ENCODE data around the gene PITPNB. TPM values are rescaled to one million over a fixed set of nuclear protein-coding genes. Genes with fewer than 3 reads are reported as not detected.

The PITPNB gene
- total and polyA plus RNA-seq, 2 of the 13 experiments (the other 11 are each of a cell fraction or from before 2014, with no cell fraction given): 17.0 to 30.1 TPM

- in situ Hi-C loops (cut with HindIII; ENCODE audit: extremely low pct_ligation_motif_present, low pct_unique_long_range_greater_than_20kb): no loop called here
- H3K9me3 ChIP-seq (ENCODE audit: low read length): no peaks in the 10 kb centered on the region
- no peak overlapping the region for H3K4me3 ChIP-seq (replicated peaks in 1 of 3; ENCODE audit: insufficient read depth in 1 of 3, low read depth in 2 of 3, low read length in 3 of 3)
- BruUV-seq (replicated peaks): no TSS peak
- intact Hi-C loops (cut with micrococcal nuclease; ENCODE audit: unreplicated experiment): no loop called here
- H3K27ac ChIP-seq (ENCODE audit: extremely low read length, insufficient read depth, low read length): peak overlapping the region; percentile 9
- H3K27me3 ChIP-seq (ENCODE audit: control insufficient read depth in 1 of 2, insufficient read depth in 2 of 2, low read length in 2 of 2): no peaks in the 10 kb centered on the region
- H4K20me1 ChIP-seq (ENCODE audit: insufficient read depth, low read length): no peaks in the 10 kb centered on the region
- ChIA-PET CTCF (ENCODE audit: low intra/inter-chr PET ratio, low total read pairs) (no interaction called here), POLR2A (no interaction called here)
- H3K4me1 ChIP-seq (ENCODE audit: insufficient read depth, low read length): peaks cover 84% of the 10 kb centered on the region
- H3K4me2 ChIP-seq (ENCODE audit: low read depth, low read length): no peak overlapping the region
- ATAC-seq (no peak), FAIRE-seq (no peak), DNase-seq (ENCODE audit: low spot score) (peak; percentile 43)
- H3K9ac ChIP-seq (ENCODE audit: insufficient read depth, low read depth, low read length): no peak overlapping the region
- peaks cover 8% of the 10 kb centered on the region for H3K79me2 ChIP-seq (ENCODE audit: insufficient read depth, low read length)
- H3K36me3 ChIP-seq (replicated peaks in 1 of 2; ENCODE audit: control insufficient read depth in 1 of 2, insufficient read depth in 2 of 2, low read length in 2 of 2): peaks cover 2 to 7% of the 10 kb centered on the region in 2 experiments; a peak in 4 of 5 replicates
- no peak overlapping the region for H2AFZ ChIP-seq (ENCODE audit: low read length)
- whole genome bisulfite sequencing (ENCODE audit: low lambda C conversion rate): 81% methylated on average over 7 of the region's 7 CpGs
- peak; percentile 33; the same call in 1 of the 2 replicates for TF ChIP-seq FOXP4 (CRISPR knock-in tag; IDR thresholded peaks at IDR 0.05)
- no peak for TF ChIP-seq ZFY (CRISPR knock-in tag; IDR thresholded peaks at IDR 0.05)
- TF ChIP-seq FOXP1 (IDR thresholded peaks at IDR 0.05): no peak
- peak; percentile 83 for TF ChIP-seq FOXP1 (CRISPR knock-in tag; IDR thresholded peaks at IDR 0.05)
- TF ChIP-seq GATAD2A (CRISPR knock-in tag; IDR thresholded peaks at IDR 0.05): peak; percentile 58
- no peak for TF ChIP-seq ZBTB49 (CRISPR knock-in tag; IDR thresholded peaks at IDR 0.05; ENCODE audit: borderline replicate concordance)
- TF ChIP-seq NFIC (IDR thresholded peaks at IDR 0.05; ENCODE audit: low read length): no peak
- TF ChIP-seq FOXK1 (CRISPR knock-in tag; IDR thresholded peaks at IDR 0.05; ENCODE audit: borderline replicate concordance, low read depth): peak; percentile 67; the same call in 1 of the 2 replicates
- no peak for TF ChIP-seq TAF15 (IDR thresholded peaks at IDR 0.05; ENCODE audit: low read depth, low read length, poor library complexity, severe bottlenecking)
- TF ChIP-seq DMAP1 (CRISPR knock-in tag; IDR thresholded peaks at IDR 0.05): no peak
- TF ChIP-seq NPAS2 (CRISPR knock-in tag; IDR thresholded peaks at IDR 0.05; ENCODE audit: borderline replicate concordance): no peak
- TF ChIP-seq ZBTB37 (CRISPR knock-in tag; IDR thresholded peaks at IDR 0.05): no peak
- peak; percentile 68 for TF ChIP-seq FOXA3 (CRISPR knock-in tag; IDR thresholded peaks at IDR 0.05)
These were observed 52.6 kb downstream of the PITPNB start for GRCh38 chr22:27866135-27867084.
